K562 (cell line): ENCODE data around the gene ACE. TPM values are rescaled to one million over a fixed set of nuclear protein-coding genes. Genes with fewer than 3 reads are reported as not detected.

Experiments
- HNRNPL ChIP-seq: fragments of 200-400 bp; formaldehyde crosslinking; IDR thresholded peaks from 2 replicates; pipeline ENCODE4 v1.6.1; 2017; ENCODE audit warnings: low read depth, mild to moderate bottlenecking, low read length
- ZNF830 ChIP-seq: fragments of 250-450 bp; sonication (Bioruptor Pico); IDR thresholded peaks from 2 replicates; pipeline ENCODE4 v1.5.0; 2021; ENCODE audit warnings: mild to moderate bottlenecking
- polyA plus RNA-seq, 8 experiments: library from polyadenylated mRNA; depleted of rRNA in 4 of 8; stranded (reverse) in 5 of 8; unstranded in 3 of 8; fragments of >200 nt; fragmentation: Nextera tagmentation in 2 of 8; fragmentation: Illumina TruSeq in 1 of 8; extraction: Ambion mirVana in 2 of 8; extraction: Trizol in 1 of 8; gene quantifications; 2 replicates each; pipeline versions ENCODE4 v1.2.1 to v1.2.3, GENCODE V29; 2011 to 2014; ENCODE audit warnings: inconsistent platforms in 1 of 8, missing spikeins in 1 of 8
- total RNA-seq, 7 experiments: library from RNA; depleted of rRNA in 6 of 7; stranded (reverse); fragments of >200 nt in 6 of 7; fragmentation: Illumina TruSeq in 2 of 7; extraction: Trizol in 2 of 7; gene quantifications; 2 replicates each; pipeline versions ENCODE4 v1.2.1 to v1.2.3, GENCODE V29; 2011 to 2021; ENCODE audit warnings: low replicate concordance in 1 of 7
- TF ChIP-seq, protein P1 (sequence below): fragments of 450-650 bp; IDR thresholded peaks from 2 replicates; pipeline ENCODE4 v1.6.1; 2016; ENCODE audit warnings: mild to moderate bottlenecking, moderate library complexity
- TF ChIP-seq, protein P2 (sequence below): sonication (generic); formaldehyde crosslinking; IDR thresholded peaks from 2 replicates; pipeline ENCODE4 v1.8.1; 2023; ENCODE audit warnings: missing genetic modification reagents, mild to moderate bottlenecking, borderline replicate concordance
- TF ChIP-seq, protein P3 (sequence below), 3 experiments: fragments of 200-800 bp in 1 of 3; fragments of 250-450 bp in 1 of 3; fragments of 450-650 bp in 1 of 3; sonication (Bioruptor Pico) in 1 of 3; sonication (Bioruptor generic) in 1 of 3; formaldehyde crosslinking in 1 of 3; IDR thresholded peaks; 2 replicates each; pipeline versions ENCODE4 v1.6.1 to v1.8.0; 2016 to 2022; ENCODE audit warnings: mild to moderate bottlenecking in 2 of 3, missing genetic modification characterization in 2 of 3, missing compliant biosample characterization in 1 of 3, moderate library complexity in 1 of 3

ACE gene
- total and polyA plus RNA-seq, 9 of the 15 experiments (the other 6 are each of a cell fraction or from before 2014, with no cell fraction given) = 0.07 to 2.5 (median 0.47) TPM; not detected in 1

DNA sequence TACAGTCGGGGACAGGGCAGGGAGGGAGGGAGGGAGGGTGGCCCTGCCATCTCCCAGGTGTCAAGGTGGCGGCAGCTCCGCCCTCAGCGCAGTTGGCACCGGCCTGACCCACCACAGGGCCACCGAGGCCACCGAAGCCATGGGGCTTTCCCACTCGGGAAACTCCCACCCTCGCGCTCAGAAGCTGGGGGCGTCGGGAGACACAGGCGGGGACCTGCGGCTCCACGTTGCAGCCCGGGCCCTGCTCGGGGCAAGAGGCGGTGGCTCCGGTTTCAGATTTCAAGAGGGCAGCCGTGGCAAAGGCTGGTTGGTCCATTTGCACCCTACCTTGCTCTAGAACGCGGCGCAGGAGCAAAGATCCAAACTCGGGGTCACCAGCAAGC, 31.3 kb upstream of the ACE start (continued):
- TF ChIP-seq, protein P1, sequence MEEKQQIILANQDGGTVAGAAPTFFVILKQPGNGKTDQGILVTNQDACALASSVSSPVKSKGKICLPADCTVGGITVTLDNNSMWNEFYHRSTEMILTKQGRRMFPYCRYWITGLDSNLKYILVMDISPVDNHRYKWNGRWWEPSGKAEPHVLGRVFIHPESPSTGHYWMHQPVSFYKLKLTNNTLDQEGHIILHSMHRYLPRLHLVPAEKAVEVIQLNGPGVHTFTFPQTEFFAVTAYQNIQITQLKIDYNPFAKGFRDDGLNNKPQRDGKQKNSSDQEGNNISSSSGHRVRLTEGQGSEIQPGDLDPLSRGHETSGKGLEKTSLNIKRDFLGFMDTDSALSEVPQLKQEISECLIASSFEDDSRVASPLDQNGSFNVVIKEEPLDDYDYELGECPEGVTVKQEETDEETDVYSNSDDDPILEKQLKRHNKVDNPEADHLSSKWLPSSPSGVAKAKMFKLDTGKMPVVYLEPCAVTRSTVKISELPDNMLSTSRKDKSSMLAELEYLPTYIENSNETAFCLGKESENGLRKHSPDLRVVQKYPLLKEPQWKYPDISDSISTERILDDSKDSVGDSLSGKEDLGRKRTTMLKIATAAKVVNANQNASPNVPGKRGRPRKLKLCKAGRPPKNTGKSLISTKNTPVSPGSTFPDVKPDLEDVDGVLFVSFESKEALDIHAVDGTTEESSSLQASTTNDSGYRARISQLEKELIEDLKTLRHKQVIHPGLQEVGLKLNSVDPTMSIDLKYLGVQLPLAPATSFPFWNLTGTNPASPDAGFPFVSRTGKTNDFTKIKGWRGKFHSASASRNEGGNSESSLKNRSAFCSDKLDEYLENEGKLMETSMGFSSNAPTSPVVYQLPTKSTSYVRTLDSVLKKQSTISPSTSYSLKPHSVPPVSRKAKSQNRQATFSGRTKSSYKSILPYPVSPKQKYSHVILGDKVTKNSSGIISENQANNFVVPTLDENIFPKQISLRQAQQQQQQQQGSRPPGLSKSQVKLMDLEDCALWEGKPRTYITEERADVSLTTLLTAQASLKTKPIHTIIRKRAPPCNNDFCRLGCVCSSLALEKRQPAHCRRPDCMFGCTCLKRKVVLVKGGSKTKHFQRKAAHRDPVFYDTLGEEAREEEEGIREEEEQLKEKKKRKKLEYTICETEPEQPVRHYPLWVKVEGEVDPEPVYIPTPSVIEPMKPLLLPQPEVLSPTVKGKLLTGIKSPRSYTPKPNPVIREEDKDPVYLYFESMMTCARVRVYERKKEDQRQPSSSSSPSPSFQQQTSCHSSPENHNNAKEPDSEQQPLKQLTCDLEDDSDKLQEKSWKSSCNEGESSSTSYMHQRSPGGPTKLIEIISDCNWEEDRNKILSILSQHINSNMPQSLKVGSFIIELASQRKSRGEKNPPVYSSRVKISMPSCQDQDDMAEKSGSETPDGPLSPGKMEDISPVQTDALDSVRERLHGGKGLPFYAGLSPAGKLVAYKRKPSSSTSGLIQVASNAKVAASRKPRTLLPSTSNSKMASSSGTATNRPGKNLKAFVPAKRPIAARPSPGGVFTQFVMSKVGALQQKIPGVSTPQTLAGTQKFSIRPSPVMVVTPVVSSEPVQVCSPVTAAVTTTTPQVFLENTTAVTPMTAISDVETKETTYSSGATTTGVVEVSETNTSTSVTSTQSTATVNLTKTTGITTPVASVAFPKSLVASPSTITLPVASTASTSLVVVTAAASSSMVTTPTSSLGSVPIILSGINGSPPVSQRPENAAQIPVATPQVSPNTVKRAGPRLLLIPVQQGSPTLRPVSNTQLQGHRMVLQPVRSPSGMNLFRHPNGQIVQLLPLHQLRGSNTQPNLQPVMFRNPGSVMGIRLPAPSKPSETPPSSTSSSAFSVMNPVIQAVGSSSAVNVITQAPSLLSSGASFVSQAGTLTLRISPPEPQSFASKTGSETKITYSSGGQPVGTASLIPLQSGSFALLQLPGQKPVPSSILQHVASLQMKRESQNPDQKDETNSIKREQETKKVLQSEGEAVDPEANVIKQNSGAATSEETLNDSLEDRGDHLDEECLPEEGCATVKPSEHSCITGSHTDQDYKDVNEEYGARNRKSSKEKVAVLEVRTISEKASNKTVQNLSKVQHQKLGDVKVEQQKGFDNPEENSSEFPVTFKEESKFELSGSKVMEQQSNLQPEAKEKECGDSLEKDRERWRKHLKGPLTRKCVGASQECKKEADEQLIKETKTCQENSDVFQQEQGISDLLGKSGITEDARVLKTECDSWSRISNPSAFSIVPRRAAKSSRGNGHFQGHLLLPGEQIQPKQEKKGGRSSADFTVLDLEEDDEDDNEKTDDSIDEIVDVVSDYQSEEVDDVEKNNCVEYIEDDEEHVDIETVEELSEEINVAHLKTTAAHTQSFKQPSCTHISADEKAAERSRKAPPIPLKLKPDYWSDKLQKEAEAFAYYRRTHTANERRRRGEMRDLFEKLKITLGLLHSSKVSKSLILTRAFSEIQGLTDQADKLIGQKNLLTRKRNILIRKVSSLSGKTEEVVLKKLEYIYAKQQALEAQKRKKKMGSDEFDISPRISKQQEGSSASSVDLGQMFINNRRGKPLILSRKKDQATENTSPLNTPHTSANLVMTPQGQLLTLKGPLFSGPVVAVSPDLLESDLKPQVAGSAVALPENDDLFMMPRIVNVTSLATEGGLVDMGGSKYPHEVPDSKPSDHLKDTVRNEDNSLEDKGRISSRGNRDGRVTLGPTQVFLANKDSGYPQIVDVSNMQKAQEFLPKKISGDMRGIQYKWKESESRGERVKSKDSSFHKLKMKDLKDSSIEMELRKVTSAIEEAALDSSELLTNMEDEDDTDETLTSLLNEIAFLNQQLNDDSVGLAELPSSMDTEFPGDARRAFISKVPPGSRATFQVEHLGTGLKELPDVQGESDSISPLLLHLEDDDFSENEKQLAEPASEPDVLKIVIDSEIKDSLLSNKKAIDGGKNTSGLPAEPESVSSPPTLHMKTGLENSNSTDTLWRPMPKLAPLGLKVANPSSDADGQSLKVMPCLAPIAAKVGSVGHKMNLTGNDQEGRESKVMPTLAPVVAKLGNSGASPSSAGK = 0 out of 2 replicates have a peak, but pooled peaks have one; percentile 45
- TF ChIP-seq ZNF830 (0 out of 2 replicates have a peak, but pooled peaks have one; percentile 41), HNRNPL (peak; percentile 55; the same call in 1 of the 2 replicates)
- TF ChIP-seq, protein P2, sequence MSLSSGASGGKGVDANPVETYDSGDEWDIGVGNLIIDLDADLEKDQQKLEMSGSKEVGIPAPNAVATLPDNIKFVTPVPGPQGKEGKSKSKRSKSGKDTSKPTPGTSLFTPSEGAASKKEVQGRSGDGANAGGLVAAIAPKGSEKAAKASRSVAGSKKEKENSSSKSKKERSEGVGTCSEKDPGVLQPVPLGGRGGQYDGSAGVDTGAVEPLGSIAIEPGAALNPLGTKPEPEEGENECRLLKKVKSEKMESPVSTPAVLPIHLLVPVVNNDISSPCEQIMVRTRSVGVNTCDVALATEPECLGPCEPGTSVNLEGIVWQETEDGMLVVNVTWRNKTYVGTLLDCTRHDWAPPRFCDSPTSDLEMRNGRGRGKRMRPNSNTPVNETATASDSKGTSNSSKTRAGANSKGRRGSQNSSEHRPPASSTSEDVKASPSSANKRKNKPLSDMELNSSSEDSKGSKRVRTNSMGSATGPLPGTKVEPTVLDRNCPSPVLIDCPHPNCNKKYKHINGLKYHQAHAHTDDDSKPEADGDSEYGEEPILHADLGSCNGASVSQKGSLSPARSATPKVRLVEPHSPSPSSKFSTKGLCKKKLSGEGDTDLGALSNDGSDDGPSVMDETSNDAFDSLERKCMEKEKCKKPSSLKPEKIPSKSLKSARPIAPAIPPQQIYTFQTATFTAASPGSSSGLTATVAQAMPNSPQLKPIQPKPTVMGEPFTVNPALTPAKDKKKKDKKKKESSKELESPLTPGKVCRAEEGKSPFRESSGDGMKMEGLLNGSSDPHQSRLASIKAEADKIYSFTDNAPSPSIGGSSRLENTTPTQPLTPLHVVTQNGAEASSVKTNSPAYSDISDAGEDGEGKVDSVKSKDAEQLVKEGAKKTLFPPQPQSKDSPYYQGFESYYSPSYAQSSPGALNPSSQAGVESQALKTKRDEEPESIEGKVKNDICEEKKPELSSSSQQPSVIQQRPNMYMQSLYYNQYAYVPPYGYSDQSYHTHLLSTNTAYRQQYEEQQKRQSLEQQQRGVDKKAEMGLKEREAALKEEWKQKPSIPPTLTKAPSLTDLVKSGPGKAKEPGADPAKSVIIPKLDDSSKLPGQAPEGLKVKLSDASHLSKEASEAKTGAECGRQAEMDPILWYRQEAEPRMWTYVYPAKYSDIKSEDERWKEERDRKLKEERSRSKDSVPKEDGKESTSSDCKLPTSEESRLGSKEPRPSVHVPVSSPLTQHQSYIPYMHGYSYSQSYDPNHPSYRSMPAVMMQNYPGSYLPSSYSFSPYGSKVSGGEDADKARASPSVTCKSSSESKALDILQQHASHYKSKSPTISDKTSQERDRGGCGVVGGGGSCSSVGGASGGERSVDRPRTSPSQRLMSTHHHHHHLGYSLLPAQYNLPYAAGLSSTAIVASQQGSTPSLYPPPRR (CRISPR knock-in tag) = 0 out of 2 replicates have a peak, but pooled peaks have one; percentile 7
- TF ChIP-seq, protein P3, sequence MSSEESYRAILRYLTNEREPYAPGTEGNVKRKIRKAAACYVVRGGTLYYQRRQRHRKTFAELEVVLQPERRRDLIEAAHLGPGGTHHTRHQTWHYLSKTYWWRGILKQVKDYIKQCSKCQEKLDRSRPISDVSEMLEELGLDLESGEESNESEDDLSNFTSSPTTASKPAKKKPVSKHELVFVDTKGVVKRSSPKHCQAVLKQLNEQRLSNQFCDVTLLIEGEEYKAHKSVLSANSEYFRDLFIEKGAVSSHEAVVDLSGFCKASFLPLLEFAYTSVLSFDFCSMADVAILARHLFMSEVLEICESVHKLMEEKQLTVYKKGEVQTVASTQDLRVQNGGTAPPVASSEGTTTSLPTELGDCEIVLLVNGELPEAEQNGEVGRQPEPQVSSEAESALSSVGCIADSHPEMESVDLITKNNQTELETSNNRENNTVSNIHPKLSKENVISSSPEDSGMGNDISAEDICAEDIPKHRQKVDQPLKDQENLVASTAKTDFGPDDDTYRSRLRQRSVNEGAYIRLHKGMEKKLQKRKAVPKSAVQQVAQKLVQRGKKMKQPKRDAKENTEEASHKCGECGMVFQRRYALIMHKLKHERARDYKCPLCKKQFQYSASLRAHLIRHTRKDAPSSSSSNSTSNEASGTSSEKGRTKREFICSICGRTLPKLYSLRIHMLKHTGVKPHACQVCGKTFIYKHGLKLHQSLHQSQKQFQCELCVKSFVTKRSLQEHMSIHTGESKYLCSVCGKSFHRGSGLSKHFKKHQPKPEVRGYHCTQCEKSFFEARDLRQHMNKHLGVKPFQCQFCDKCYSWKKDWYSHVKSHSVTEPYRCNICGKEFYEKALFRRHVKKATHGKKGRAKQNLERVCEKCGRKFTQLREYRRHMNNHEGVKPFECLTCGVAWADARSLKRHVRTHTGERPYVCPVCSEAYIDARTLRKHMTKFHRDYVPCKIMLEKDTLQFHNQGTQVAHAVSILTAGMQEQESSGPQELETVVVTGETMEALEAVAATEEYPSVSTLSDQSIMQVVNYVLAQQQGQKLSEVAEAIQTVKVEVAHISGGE (CRISPR knock-in tag; IDR thresholded peaks at IDR 0.05) = peak in 1 of 3 experiments; percentile 49; a peak in 1 of 6 replicates
